SK-N-MC (cell line): ENCODE results near the gene INF2.

Experiments used
- EZH2 ChIP-seq: fragments of 200-600 bp; sonication (generic); IDR thresholded peaks from one replicate; pipeline ENCODE4 v1.6.1; 2017; ENCODE audit warnings: antibody characterized with exemption
- POLR2AphosphoS5 ChIP-seq: IDR thresholded peaks from 2 replicates; pipeline ENCODE4 v1.6.1; 2012; ENCODE audit warnings: mild to moderate bottlenecking, low read depth, low read length, borderline replicate concordance

DNA sequence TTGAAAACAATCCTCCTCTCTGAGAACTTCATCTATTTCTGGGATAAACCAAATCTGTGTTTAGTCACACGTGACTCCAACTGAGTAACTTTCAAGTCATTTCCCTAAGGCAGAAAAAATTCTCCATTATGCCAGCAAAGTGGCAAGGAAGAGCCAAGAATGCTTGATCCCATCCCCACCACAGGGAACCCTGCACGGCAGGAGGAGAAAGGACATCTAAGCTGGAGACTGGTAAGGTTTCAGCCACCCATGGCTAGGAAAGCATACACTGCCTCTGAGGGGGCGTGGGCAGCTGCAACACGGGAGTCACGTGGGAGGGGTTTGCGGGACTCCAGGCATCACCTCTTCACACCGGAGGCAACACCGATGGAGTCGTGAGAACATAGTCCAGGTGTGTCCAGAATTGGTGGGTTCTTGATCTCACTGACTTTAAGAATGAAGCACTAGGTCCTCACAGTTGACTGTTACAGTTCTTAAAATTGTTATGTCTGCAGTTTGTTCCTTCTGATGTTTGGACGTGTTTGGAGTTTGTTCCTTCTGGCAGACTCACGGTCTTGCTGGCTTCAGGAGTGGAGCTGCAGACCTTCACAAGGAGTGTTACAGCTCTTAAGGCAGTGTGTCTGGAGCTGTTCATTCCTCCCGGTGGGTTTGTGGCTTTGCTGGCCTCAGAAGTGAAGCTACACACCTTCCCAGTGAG lies 60.8 kb downstream of the INF2 start:
- TF ChIP-seq POLR2AphosphoS5 (no peak), EZH2 (no peak)
